Stomach smooth muscle (tissue), 2 donors: ENCODE measurements around the gene UGT2A3.

Experiments
- H3K27ac ChIP-seq: one replicate; pipeline ENCODE4 v1.7.0; 2013; ENCODE audit warnings: mild to moderate bottlenecking, low read length, inconsistent platforms
- H3K27me3 ChIP-seq, 2 donors: one replicate each; pipeline ENCODE4 v1.7.0; 2013; ENCODE audit warnings: low read length in 2 of 2; ENCODE audit not compliant: insufficient read depth in 2 of 2, control insufficient read depth in 1 of 2
- H3K36me3 ChIP-seq, 2 donors: one replicate each; pipeline ENCODE4 v1.7.0; 2013; ENCODE audit warnings: low read length in 2 of 2; ENCODE audit not compliant: control insufficient read depth in 2 of 2, insufficient read depth in 2 of 2
- H3K4me1 ChIP-seq: one replicate; pipeline ENCODE4 v1.7.0; 2013; ENCODE audit warnings: low read length; ENCODE audit not compliant: control insufficient read depth, insufficient read depth
- H3K4me3 ChIP-seq, 2 donors: one replicate each; pipeline ENCODE4 v1.7.0; 2013; ENCODE audit warnings: low read length in 2 of 2
- H3K9ac ChIP-seq, 2 donors: one replicate each; pipeline ENCODE4 v1.7.0; 2013; ENCODE audit warnings: low read length in 2 of 2, mild to moderate bottlenecking in 1 of 2
- H3K9me3 ChIP-seq, 2 donors: one replicate each; pipeline ENCODE4 v1.7.0; 2013; ENCODE audit warnings: low read length in 2 of 2; ENCODE audit not compliant: control insufficient read depth in 2 of 2
- donor health status: healthy.
- donor health status: Pancreatic carcinoma.

The UGT2A3 gene

GRCh38 chr4:68912807-68913206 lies 38.8 kb downstream of the UGT2A3 start:
- Histone ChIP-seq H3K27ac (no peak overlapping the region), H3K27me3 (no peaks in the 10 kb centered on the region), H3K36me3 (no peaks in the 10 kb centered on the region), H3K9me3 (no peaks in the 10 kb centered on the region), H3K4me3 (no peak overlapping the region), H3K4me1 (no peaks in the 10 kb centered on the region), H3K9ac (no peak overlapping the region)

- no peaks in the 10 kb centered on the region for H3K27me3 ChIP-seq
- H3K4me1 ChIP-seq, result peaks cover 2% of the 10 kb centered on the region
- H3K4me3 ChIP-seq, result no peak overlapping the region
- H3K9ac ChIP-seq, result no peak overlapping the region
- no peak overlapping the region for H3K27ac ChIP-seq
- no peaks in the 10 kb centered on the region for H3K36me3 ChIP-seq
- H3K9me3 ChIP-seq, result no peaks in the 10 kb centered on the region
These were observed 42.2 kb downstream of the UGT2A3 start for GRCh38 chr4:68909385-68909784.

GRCh38 chr4:68907788-68908700 lies 43.6 kb downstream of the UGT2A3 start:
- H3K4me1 ChIP-seq, result peaks cover 5% of the 10 kb centered on the region
- H3K9ac ChIP-seq, result no peak overlapping the region
- H3K36me3 ChIP-seq, result no peaks in the 10 kb centered on the region
- no peaks in the 10 kb centered on the region for H3K27me3 ChIP-seq
- no peak overlapping the region for H3K4me3 ChIP-seq
- no peak overlapping the region for H3K27ac ChIP-seq
- H3K9me3 ChIP-seq, result no peaks in the 10 kb centered on the region

- Histone ChIP-seq H3K36me3 (no peaks in the 10 kb centered on the region), H3K4me3 (no peak overlapping the region), H3K4me1 (peaks cover 5% of the 10 kb centered on the region), H3K27me3 (no peaks in the 10 kb centered on the region), H3K27ac (no peak overlapping the region), H3K9ac (no peak overlapping the region), H3K9me3 (no peaks in the 10 kb centered on the region)
These were observed 44.4 kb downstream of the UGT2A3 start for GRCh38 chr4:68907245-68907644.

GRCh38 chr4:68906780-68907137 lies 44.8 kb downstream of the UGT2A3 start:
- Histone ChIP-seq H3K36me3 (no peaks in the 10 kb centered on the region), H3K4me3 (peak overlapping the region in 1 of 2 donors; percentile 54), H3K4me1 (peaks cover 5% of the 10 kb centered on the region), H3K27ac (no peak overlapping the region), H3K9me3 (no peaks in the 10 kb centered on the region), H3K9ac (no peak overlapping the region), H3K27me3 (no peaks in the 10 kb centered on the region)

- no peak overlapping the region for H3K9ac ChIP-seq
These were observed 45.4 kb downstream of the UGT2A3 start for GRCh38 chr4:68905939-68906779.

GRCh38 chr4:68905598-68905938 lies 46.0 kb downstream of the UGT2A3 start:
- Histone ChIP-seq H3K9me3 (no peaks in the 10 kb centered on the region), H3K36me3 (no peaks in the 10 kb centered on the region), H3K27ac (no peak overlapping the region), H3K4me1 (peaks cover 5% of the 10 kb centered on the region), H3K4me3 (peak overlapping the region; percentile 54 to 62), H3K27me3 (no peaks in the 10 kb centered on the region), H3K9ac (no peak overlapping the region)

More at GRCh38 chr4:68905939-68906779, 45.4 kb downstream of the UGT2A3 start:
- Histone ChIP-seq H3K36me3 (no peaks in the 10 kb centered on the region), H3K27me3 (no peaks in the 10 kb centered on the region), H3K9me3 (no peaks in the 10 kb centered on the region), H3K4me3 (peak overlapping the region; percentile 54 to 62), H3K27ac (no peak overlapping the region), H3K4me1 (peaks cover 5% of the 10 kb centered on the region)

GRCh38 chr4:68904786-68905185 lies 46.8 kb downstream of the UGT2A3 start:
- Histone ChIP-seq H3K4me3 (peak overlapping the region; percentile 54 to 57), H3K27ac (no peak overlapping the region), H3K36me3 (no peaks in the 10 kb centered on the region), H3K27me3 (no peaks in the 10 kb centered on the region), H3K4me1 (peaks cover 5% of the 10 kb centered on the region), H3K9ac (peak overlapping the region in 1 of 2 donors; percentile 9), H3K9me3 (no peaks in the 10 kb centered on the region)

GRCh38 chr4:68896749-68897148 lies 54.9 kb downstream of the UGT2A3 start:
- Histone ChIP-seq H3K36me3 (no peaks in the 10 kb centered on the region), H3K4me3 (no peak overlapping the region)

GRCh38 chr4:68895561-68896198 lies 55.9 kb downstream of the UGT2A3 start:
- H3K36me3 ChIP-seq, result no peaks in the 10 kb centered on the region
- no peaks in the 10 kb centered on the region for H3K4me1 ChIP-seq
- H3K9ac ChIP-seq, result no peak overlapping the region
- no peaks in the 10 kb centered on the region for H3K27me3 ChIP-seq
- H3K27ac ChIP-seq, result no peak overlapping the region
- H3K4me3 ChIP-seq, result no peak overlapping the region
- no peaks in the 10 kb centered on the region for H3K9me3 ChIP-seq

More at GRCh38 chr4:68896749-68897148, 54.9 kb downstream of the UGT2A3 start:
- no peaks in the 10 kb centered on the region for H3K27me3 ChIP-seq
- no peak overlapping the region for H3K27ac ChIP-seq
- no peaks in the 10 kb centered on the region for H3K9me3 ChIP-seq
- H3K4me1 ChIP-seq, result no peaks in the 10 kb centered on the region
- no peak overlapping the region for H3K9ac ChIP-seq
